H1 (cell line): Measurements from ENCODE around the gene RRH. TPM values are rescaled to one million over a fixed set of nuclear protein-coding genes. Genes with fewer than 3 reads are reported as not detected.

Experiments used
- CTCF ChIA-PET: fragments of 300-600 bp; sonication (Branson Sonifier 250); formaldehyde crosslinking; loops from one replicate; lab custom pipeline; 2021; ENCODE audit not compliant: partially characterized antibody; lab: Charles Lee
- POLR2A ChIA-PET: fragments of 300-600 bp; sonication (Branson Sonifier 250); formaldehyde crosslinking; loops from one replicate; lab custom pipeline; 2021; ENCODE audit warnings: inconsistent platforms; ENCODE audit not compliant: partially characterized antibody; lab: Charles Lee
- DNase-seq, 2 experiments: peaks; one replicate each; pipeline versions ENCODE4 v3.0.0 to v3.0.0-alpha.2; 2010 to 2022; ENCODE audit warnings: low spot score in 2 of 2, low read depth in 1 of 2, mixed read lengths in 1 of 2
- FAIRE-seq: peaks from 2 replicates; lab custom pipeline; 2011; peaks lifted over from hg19 to GRCh38; lab: Jason Lieb, UNC
- H2AFZ ChIP-seq: 2 replicates; pipeline ENCODE4 v1.8.1; 2012; ENCODE audit warnings: low read length, inconsistent platforms
- H2AK5ac ChIP-seq: 2 replicates; pipeline ENCODE4 v1.6.1; 2013; ENCODE audit warnings: low read depth, low read length
- H2BK120ac ChIP-seq: replicated peaks from 2 replicates; pipeline ENCODE3; 2013; ENCODE audit warnings: low read depth, low read length, inconsistent platforms
- H2BK12ac ChIP-seq: 2 replicates; pipeline ENCODE4 v1.6.1; 2013; ENCODE audit warnings: low read depth, low read length
- H2BK15ac ChIP-seq: 2 replicates; pipeline ENCODE4 v1.6.1; 2013; ENCODE audit warnings: low read length
- H2BK20ac ChIP-seq: 2 replicates; pipeline ENCODE4 v1.6.1; 2013; ENCODE audit warnings: low read length
- H2BK5ac ChIP-seq: 2 replicates; pipeline ENCODE4 v1.6.1; 2013; ENCODE audit warnings: low read depth, low read length
- H3K14ac ChIP-seq: 2 replicates; pipeline ENCODE4 v1.6.1; 2013; ENCODE audit warnings: inconsistent platforms; ENCODE audit not compliant: insufficient read length
- H3K18ac ChIP-seq: 2 replicates; pipeline ENCODE4 v1.6.1; 2013; ENCODE audit warnings: low read length; ENCODE audit errors: extremely low read depth
- H3K23ac ChIP-seq: 2 replicates; pipeline ENCODE4 v1.6.1; 2013; ENCODE audit warnings: inconsistent platforms; ENCODE audit not compliant: insufficient read length
- H3K23me2 ChIP-seq: 2 replicates; pipeline ENCODE4 v1.6.1; 2013; ENCODE audit warnings: low read depth, low read length
- H3K27ac ChIP-seq: 2 replicates; pipeline ENCODE4 v1.6.1; 2011; ENCODE audit warnings: low read depth, low read length, inconsistent platforms
- H3K27me3 ChIP-seq, 4 experiments: replicated peaks in 1 of 4; 1 replicate in 1 of 4; 2 replicates in 3 of 4; pipeline versions ENCODE4 v1.6.1 to v1.8.1; 2011 to 2013; ENCODE audit warnings: low read length in 3 of 4, mild to moderate bottlenecking in 3 of 4, inconsistent platforms in 2 of 4, mixed read lengths in 2 of 4, moderate library complexity in 1 of 4; ENCODE audit not compliant: control insufficient read depth in 3 of 4, insufficient read depth in 3 of 4; ENCODE audit errors: extremely low read depth in 1 of 4
- H3K36me3 ChIP-seq, 4 experiments: 2 replicates each; pipeline versions ENCODE4 v1.6.1 to v1.8.1; 2011 to 2013; ENCODE audit warnings: mild to moderate bottlenecking in 4 of 4, low read length in 3 of 4, moderate library complexity in 2 of 4, control low read depth in 1 of 4, inconsistent platforms in 1 of 4; ENCODE audit not compliant: insufficient read depth in 4 of 4, control insufficient read depth in 2 of 4
- H3K4ac ChIP-seq: replicated peaks from 2 replicates; pipeline ENCODE3; 2013; ENCODE audit warnings: low read length, low read depth, mixed read lengths, inconsistent platforms; ENCODE audit not compliant: insufficient read length
- H3K4me1 ChIP-seq, 4 experiments: replicated peaks in 1 of 4; 1 replicate in 1 of 4; 2 replicates in 3 of 4; pipeline versions ENCODE4 v1.6.1 to v1.8.1; 2011 to 2013; ENCODE audit warnings: low read length in 3 of 4, inconsistent platforms in 2 of 4, mixed read lengths in 1 of 4; ENCODE audit not compliant: insufficient read depth in 4 of 4, control insufficient read depth in 3 of 4
- H3K4me2 ChIP-seq, 2 experiments: 2 replicates each; pipeline versions ENCODE4 v1.6.1 to v1.8.1; 2011 to 2013; ENCODE audit warnings: low read depth in 2 of 2, low read length in 2 of 2, control low read depth in 1 of 2, inconsistent platforms in 1 of 2, mild to moderate bottlenecking in 1 of 2; ENCODE audit not compliant: insufficient read depth in 1 of 2
- H3K4me3 ChIP-seq, 4 experiments: fragments of 200-600, 300-600 bp in 1 of 4; sonication (generic), shearing (Covaris generic), sonication (Bioruptor Twin) in 1 of 4; 2 replicates each; pipeline versions ENCODE4 v1.5.1 to v1.8.1; 2011 to 2016; ENCODE audit warnings: low read length in 4 of 4, low read depth in 3 of 4, control low read depth in 2 of 4, inconsistent platforms in 2 of 4, mild to moderate bottlenecking in 2 of 4, mixed read lengths in 1 of 4, moderate library complexity in 1 of 4; ENCODE audit not compliant: insufficient read depth in 2 of 4; ENCODE audit errors: extremely low read depth in 1 of 4
- H3K56ac ChIP-seq: replicated peaks from 2 replicates; pipeline ENCODE3; 2013; ENCODE audit warnings: low read depth, mild to moderate bottlenecking, mixed read lengths, low read length, inconsistent platforms; ENCODE audit not compliant: insufficient read length
- H3K79me1 ChIP-seq: 2 replicates; pipeline ENCODE4 v1.6.1; 2013; ENCODE audit warnings: low read depth, low read length, control low read depth
- H3K79me2 ChIP-seq, 2 experiments: 2 replicates each; pipeline versions ENCODE4 v1.6.1 to v1.8.1; 2012 to 2013; ENCODE audit warnings: low read length in 2 of 2, mild to moderate bottlenecking in 2 of 2, inconsistent platforms in 1 of 2; ENCODE audit not compliant: insufficient read depth in 2 of 2, control insufficient read depth in 1 of 2
- H3K9ac ChIP-seq, 4 experiments: replicated peaks in 1 of 4; 1 replicate in 1 of 4; 2 replicates in 3 of 4; pipeline versions ENCODE4 v1.6.1 to v1.8.1; 2011 to 2013; ENCODE audit warnings: low read depth in 3 of 4, low read length in 3 of 4, control low read depth in 2 of 4, mild to moderate bottlenecking in 2 of 4, moderate library complexity in 2 of 4, inconsistent platforms in 1 of 4; ENCODE audit errors: extremely low read depth in 1 of 4
- H3K9me3 ChIP-seq, 2 experiments: 2 replicates each; pipeline versions ENCODE4 v1.6.1 to v1.8.1; 2012 to 2013; ENCODE audit warnings: mild to moderate bottlenecking in 2 of 2, moderate library complexity in 2 of 2, control low read depth in 1 of 2, inconsistent platforms in 1 of 2, low read depth in 1 of 2, low read length in 1 of 2, mixed read lengths in 1 of 2; ENCODE audit not compliant: insufficient read depth in 2 of 2
- H4K20me1 ChIP-seq, 2 experiments: replicated peaks in 1 of 2; 2 replicates each; pipeline versions ENCODE3 to v1.8.1; 2011 to 2013; ENCODE audit warnings: inconsistent platforms in 2 of 2, low read length in 2 of 2, mild to moderate bottlenecking in 1 of 2; ENCODE audit not compliant: insufficient read depth in 2 of 2, control insufficient read depth in 1 of 2
- H4K5ac ChIP-seq: 2 replicates; pipeline ENCODE4 v1.6.1; 2013; ENCODE audit warnings: low read length, low read depth, mixed read lengths, inconsistent platforms; ENCODE audit not compliant: insufficient read length
- H4K8ac ChIP-seq: 2 replicates; pipeline ENCODE4 v1.8.0; 2013; ENCODE audit warnings: mild to moderate bottlenecking, moderate library complexity, low read length, inconsistent platforms; ENCODE audit not compliant: insufficient read depth; ENCODE audit errors: extremely low read depth
- H4K91ac ChIP-seq: replicated peaks from 2 replicates; pipeline ENCODE3; 2013; ENCODE audit warnings: low read length, mixed read lengths, inconsistent platforms; ENCODE audit not compliant: insufficient read length
- E2F6 ChIP-seq: IDR thresholded peaks from 2 replicates; pipeline ENCODE4 v1.6.1; 2012; ENCODE audit warnings: inconsistent platforms
- FOSL1 ChIP-seq: IDR thresholded peaks from 2 replicates; pipeline ENCODE4 v1.6.1; 2011; ENCODE audit warnings: mild to moderate bottlenecking, low read depth, low read length, moderate library complexity; ENCODE audit not compliant: insufficient read depth
- KDM4A ChIP-seq: IDR thresholded peaks from one replicate; pipeline ENCODE4 v1.7.1; 2012; ENCODE audit warnings: low read depth, mild to moderate bottlenecking, moderate library complexity, low read length, inconsistent platforms; ENCODE audit not compliant: severe bottlenecking
- MAX ChIP-seq: IDR thresholded peaks from 2 replicates; pipeline ENCODE4 v1.6.1; 2012; ENCODE audit warnings: inconsistent platforms
- PHF8 ChIP-seq: fragments of 200-600 bp; sonication (generic); conservative IDR thresholded peaks from 2 replicates; pipeline ENCODE4 v1.7.1; 2012; ENCODE audit warnings: low read depth, mild to moderate bottlenecking, inconsistent platforms, low read length, moderate library complexity
- RBBP5 ChIP-seq: IDR thresholded peaks from 2 replicates; pipeline ENCODE4 v1.7.1; 2012; ENCODE audit warnings: low read depth, mild to moderate bottlenecking, inconsistent platforms, low read length, moderate library complexity, borderline replicate concordance
- RFX5 ChIP-seq: IDR thresholded peaks from 2 replicates; pipeline ENCODE4 v1.6.1; 2011; ENCODE audit warnings: low read depth, low read length, improper control_type of control experiment, borderline replicate concordance
- polyA plus RNA-seq, 7 experiments: library from polyadenylated mRNA; depleted of rRNA in 3 of 7; stranded (reverse) in 5 of 7; unstranded in 2 of 7; fragments of >200 nt in 5 of 7; fragments of 200-250 nt in 2 of 7; gene quantifications; 1 replicate in 5 of 7; 2 replicates in 1 of 7; 4 replicates in 1 of 7; pipeline versions ENCODE4 v1.2.1 to v1.2.3, GENCODE V29; 2011 to 2013; ENCODE audit warnings: missing spikeins in 2 of 7, mixed read lengths in 2 of 7
- total RNA-seq: library from RNA; stranded (reverse); fragmentation: NEBNext Ultra II Directional; extraction: Animal tissue kit (Norgen Biotek cat#: 25700); gene quantifications from 2 replicates; pipeline ENCODE4 v1.2.1, GENCODE V29; 2021
- TF ChIP-seq, protein P1 (sequence below): IDR thresholded peaks from 2 replicates; pipeline ENCODE4 v1.6.1; 2012; ENCODE audit warnings: low read length, inconsistent platforms

RRH gene
- total and polyA plus RNA-seq, 2 of the 8 experiments (the other 6 are each of a cell fraction or from before 2014, with no cell fraction given): 0.38 TPM; not detected in 1

- no peak overlapping the region for H2AFZ ChIP-seq
- H3K36me3 ChIP-seq: no peaks in the 10 kb centered on the region
- H3K79me1 ChIP-seq: no peaks in the 10 kb centered on the region
- H3K23ac ChIP-seq: no peak overlapping the region
- no peak overlapping the region for H3K4me2 ChIP-seq
- FAIRE-seq (no peak), DNase-seq (no peak)
- no peaks in the 10 kb centered on the region for H3K23me2 ChIP-seq
- no peaks in the 10 kb centered on the region for H3K79me2 ChIP-seq
- H3K18ac ChIP-seq: no peak overlapping the region
- no peak overlapping the region for H3K4me3 ChIP-seq
- no peak overlapping the region for H3K27ac ChIP-seq
- H3K27me3 ChIP-seq: peaks cover 0 to 2% (median 0%) of the 10 kb centered on the region in 4 experiments; a peak in 1 of 7 replicates
- no peak overlapping the region for H3K4ac ChIP-seq
- no peak overlapping the region for H4K91ac ChIP-seq
- no peak overlapping the region for H2BK120ac ChIP-seq
- H2BK5ac ChIP-seq: no peak overlapping the region
- no peak overlapping the region for H2BK12ac ChIP-seq
- H2BK20ac ChIP-seq: no peak overlapping the region
- H3K14ac ChIP-seq: no peak overlapping the region
- H3K4me1 ChIP-seq: no peaks in the 10 kb centered on the region
- H4K8ac ChIP-seq: no peak overlapping the region
- H3K9ac ChIP-seq: no peak overlapping the region
- POLR2A ChIA-PET: no interaction called here
- H3K9me3 ChIP-seq: no peaks in the 10 kb centered on the region
- TF ChIP-seq RFX5: no peak
- TF ChIP-seq MAX: no peak
- TF ChIP-seq, protein P1, sequence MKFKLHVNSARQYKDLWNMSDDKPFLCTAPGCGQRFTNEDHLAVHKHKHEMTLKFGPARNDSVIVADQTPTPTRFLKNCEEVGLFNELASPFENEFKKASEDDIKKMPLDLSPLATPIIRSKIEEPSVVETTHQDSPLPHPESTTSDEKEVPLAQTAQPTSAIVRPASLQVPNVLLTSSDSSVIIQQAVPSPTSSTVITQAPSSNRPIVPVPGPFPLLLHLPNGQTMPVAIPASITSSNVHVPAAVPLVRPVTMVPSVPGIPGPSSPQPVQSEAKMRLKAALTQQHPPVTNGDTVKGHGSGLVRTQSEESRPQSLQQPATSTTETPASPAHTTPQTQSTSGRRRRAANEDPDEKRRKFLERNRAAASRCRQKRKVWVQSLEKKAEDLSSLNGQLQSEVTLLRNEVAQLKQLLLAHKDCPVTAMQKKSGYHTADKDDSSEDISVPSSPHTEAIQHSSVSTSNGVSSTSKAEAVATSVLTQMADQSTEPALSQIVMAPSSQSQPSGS: no peak
- TF ChIP-seq RBBP5: no peak
- TF ChIP-seq FOSL1: no peak
- TF ChIP-seq E2F6: no peak
- no peak for TF ChIP-seq PHF8
- TF ChIP-seq KDM4A: no peak
- no peak overlapping the region for H4K5ac ChIP-seq
- no peak overlapping the region for H2AK5ac ChIP-seq
- H4K20me1 ChIP-seq: no peaks in the 10 kb centered on the region
- no peak overlapping the region for H2BK15ac ChIP-seq
- CTCF ChIA-PET: interaction anchor here (1.0 kb wide), 1 partner anchor 44 kb away, joined by 3 read pairs; no protein-coding TSS in a partner anchor
- H3K56ac ChIP-seq: peak overlapping the region; percentile 16
These were observed 58.5 kb downstream of the RRH start for GRCh38 chr4:109886303-109886702.
